HepG2 (cell line): ENCODE measurements around the gene TMEM269. TPM values are rescaled to one million over a fixed set of nuclear protein-coding genes. Genes with fewer than 3 reads are reported as not detected.
A peak's percentile ranks its signal among the peaks of the same experiment; 100 is the strongest.

ENCODE experiments used
- CCDC6 ChIP-seq: sonication (generic); formaldehyde crosslinking; IDR thresholded peaks from 2 replicates; pipeline ENCODE4 v1.8.1; 2022; ENCODE audit warnings: mild to moderate bottlenecking, missing genetic modification reagents, moderate library complexity
- DMAP1 ChIP-seq: IDR thresholded peaks from 2 replicates; pipeline ENCODE4 v1.6.1; 2016
- EHMT2 ChIP-seq: fragments of 200-600 bp; sonication (generic); IDR thresholded peaks from 2 replicates; pipeline ENCODE4 v1.7.0; 2017; ENCODE audit warnings: antibody characterized with exemption, low read depth, low read length, borderline replicate concordance
- ELF3 ChIP-seq: IDR thresholded peaks from 2 replicates; pipeline ENCODE4 v1.6.1; 2016; ENCODE audit warnings: missing genetic modification reagents, missing compliant biosample characterization
- JUND ChIP-seq: sonication (generic); formaldehyde crosslinking; IDR thresholded peaks from 2 replicates; pipeline ENCODE4 v1.8.0; 2022; ENCODE audit warnings: mild to moderate bottlenecking, missing genetic modification reagents
- NFKBIZ ChIP-seq: IDR thresholded peaks from 2 replicates; pipeline ENCODE4 v1.6.1; 2018; ENCODE audit warnings: missing genetic modification reagents, missing compliant biosample characterization
- PATZ1 ChIP-seq: sonication (generic); formaldehyde crosslinking; IDR thresholded peaks from 2 replicates; pipeline ENCODE4 v1.4.0; 2020; ENCODE audit warnings: missing genetic modification reagents
- POLR2AphosphoS5 ChIP-seq: IDR thresholded peaks from 2 replicates; pipeline ENCODE4 v1.6.1; 2012; ENCODE audit warnings: low read depth, low read length
- POLR2G ChIP-seq: fragments of 200-400 bp; formaldehyde crosslinking; IDR thresholded peaks from 2 replicates; pipeline ENCODE4 v1.6.1; 2018; ENCODE audit warnings: mild to moderate bottlenecking, low read depth, low read length, moderate library complexity
- RCOR2 ChIP-seq: IDR thresholded peaks from 2 replicates; pipeline ENCODE4 v1.6.1; 2016; ENCODE audit warnings: missing biosample characterization, missing genetic modification reagents
- SPEN ChIP-seq: sonication (generic); formaldehyde crosslinking; IDR thresholded peaks from 2 replicates; pipeline ENCODE4 v1.5.1; 2020; ENCODE audit warnings: low read depth, mild to moderate bottlenecking, missing genetic modification reagents
- SRSF1 ChIP-seq: fragments of 200-400 bp; formaldehyde crosslinking; optimal IDR thresholded peaks from 2 replicates; pipeline ENCODE3; 2017; ENCODE audit warnings: mild to moderate bottlenecking, low read depth, low read length, moderate library complexity
- TCF7 ChIP-seq: sonication (generic); IDR thresholded peaks from 2 replicates; pipeline ENCODE4 v1.6.1; 2016; ENCODE audit warnings: antibody characterized with exemption, low read depth
- ZBTB40 ChIP-seq, 2 experiments: fragments of 450-650 bp in 1 of 2; sonication (generic) in 1 of 2; formaldehyde crosslinking in 1 of 2; IDR thresholded peaks; 2 replicates each; pipeline versions ENCODE4 v1.6.1 to v1.8.0; 2016 to 2022; ENCODE audit warnings: antibody characterized with exemption in 1 of 2, mild to moderate bottlenecking in 1 of 2, missing genetic modification reagents in 1 of 2
- ZNF275 ChIP-seq: sonication (generic); formaldehyde crosslinking; IDR thresholded peaks from 2 replicates; pipeline ENCODE4 v1.8.0; 2022; ENCODE audit warnings: missing genetic modification reagents, mild to moderate bottlenecking, inconsistent platforms, borderline replicate concordance
- ZNF562 ChIP-seq: sonication (generic); formaldehyde crosslinking; IDR thresholded peaks from 2 replicates; pipeline ENCODE4 v1.8.0; 2022; ENCODE audit warnings: missing genetic modification reagents, borderline replicate concordance
- ZNF777 ChIP-seq: sonication (generic); formaldehyde crosslinking; IDR thresholded peaks from 2 replicates; pipeline ENCODE4 v1.4.0; 2020; ENCODE audit warnings: missing genetic modification reagents
- polyA plus RNA-seq, 8 experiments: library from polyadenylated mRNA; depleted of rRNA in 3 of 8; stranded (reverse) in 7 of 8; unstranded in 1 of 8; fragments of >200 nt; fragmentation: Illumina TruSeq in 4 of 8; extraction: Trizol in 4 of 8; gene quantifications; 2 replicates each; pipeline versions ENCODE4 v1.2.1 to v1.2.3, GENCODE V29; 2011 to 2016; ENCODE audit warnings: low read depth in 4 of 8, missing spikeins in 1 of 8, mixed read lengths in 1 of 8; ENCODE audit not compliant: insufficient read depth in 1 of 8
- total RNA-seq, 5 experiments: library from RNA; depleted of rRNA; stranded (reverse); fragments of >200 nt; fragmentation: Illumina TruSeq; extraction: Trizol; gene quantifications; 2 replicates each; pipeline ENCODE4 v1.2.3, GENCODE V29; 2016; ENCODE audit warnings: low read depth in 1 of 5

Gene TMEM269
- total and polyA plus RNA-seq, 2 of the 13 experiments (the other 11 are each of a cell fraction or from before 2014, with no cell fraction given) = 0.15 to 0.21 TPM

- peak; percentile 75 for TF ChIP-seq PATZ1 (CRISPR knock-in tag)
- TF ChIP-seq DMAP1 (CRISPR knock-in tag) = peak; percentile 82
- no peak for TF ChIP-seq RCOR2
- TF ChIP-seq SRSF1 = no peak
- no peak for TF ChIP-seq JUND (CRISPR knock-in tag)
- TF ChIP-seq TCF7 = no peak
- peak; percentile 50; the same call in 1 of the 2 replicates for TF ChIP-seq CCDC6 (CRISPR knock-in tag)
- TF ChIP-seq ZNF562 (CRISPR knock-in tag) = no peak
- no peak for TF ChIP-seq ZNF275
- 0 out of 2 replicates have a peak, but pooled peaks have one; percentile 12 for TF ChIP-seq ELF3 (CRISPR knock-in tag)
- TF ChIP-seq SPEN (CRISPR knock-in tag) = peak; percentile 68
- peak; percentile 75; the same call in 1 of the 2 replicates for TF ChIP-seq NFKBIZ
- 0 out of 2 replicates have a peak, but pooled peaks have one; percentile 61 for TF ChIP-seq ZNF777
- no peak for TF ChIP-seq EHMT2
- peak; percentile 76 for TF ChIP-seq POLR2AphosphoS5
- TF ChIP-seq POLR2G = peak; percentile 91
- peak; percentile 58; the same call in 1 of the 2 replicates for TF ChIP-seq ZBTB40 (IDR thresholded peaks at IDR 0.05)
- TF ChIP-seq ZBTB40 (CRISPR knock-in tag; IDR thresholded peaks at IDR 0.05) = peak; percentile 25; the same call in 1 of the 2 replicates
These were observed 61.7 kb downstream of the TMEM269 start, which contains the start of gene ZNF691 (continued) for GRCh38 chr1:42846257-42847110.
